ENCODE data around the gene SDF4. TPM values are rescaled to one million over a fixed set of nuclear protein-coding genes. Genes with fewer than 3 reads are reported as not detected.
A peak's percentile ranks its signal among the peaks of the same experiment; 100 is the strongest.

The SDF4 gene
- total RNA-seq, 6 donors from 2014 or later = 79.0 to 172 (median 148) TPM

- ATAC-seq (ENCODE audit: low FRiP score in 2 of 2) (no peak), DNase-seq (peak in 1 of 2 donors; percentile 70)
- Histone ChIP-seq H3K4me3 (peak overlapping the region in 2 of 4 donors; percentile 51 to 61), H3K36me3 (no peaks in the 10 kb centered on the region), H3K9me3 (no peaks in the 10 kb centered on the region), H3K27ac (peak overlapping the region in 1 of 4 donors; percentile 48), H3K27me3 (peaks cover 0 to 10% (median 5%) of the 10 kb centered on the region in 4 donors), H3K4me1 (peaks cover 5 to 16% (median 8%) of the 10 kb centered on the region in 4 donors)
- WGBS, 2 donors = 74 to 80% methylated on average over 17 to 30 of the region's 31 CpGs
- TF ChIP-seq POLR2AphosphoS5 (IDR thresholded peaks at IDR 0.05) = no peak
- no peak for TF ChIP-seq POLR2A (IDR thresholded peaks at IDR 0.05)
- TF ChIP-seq, protein P1, sequence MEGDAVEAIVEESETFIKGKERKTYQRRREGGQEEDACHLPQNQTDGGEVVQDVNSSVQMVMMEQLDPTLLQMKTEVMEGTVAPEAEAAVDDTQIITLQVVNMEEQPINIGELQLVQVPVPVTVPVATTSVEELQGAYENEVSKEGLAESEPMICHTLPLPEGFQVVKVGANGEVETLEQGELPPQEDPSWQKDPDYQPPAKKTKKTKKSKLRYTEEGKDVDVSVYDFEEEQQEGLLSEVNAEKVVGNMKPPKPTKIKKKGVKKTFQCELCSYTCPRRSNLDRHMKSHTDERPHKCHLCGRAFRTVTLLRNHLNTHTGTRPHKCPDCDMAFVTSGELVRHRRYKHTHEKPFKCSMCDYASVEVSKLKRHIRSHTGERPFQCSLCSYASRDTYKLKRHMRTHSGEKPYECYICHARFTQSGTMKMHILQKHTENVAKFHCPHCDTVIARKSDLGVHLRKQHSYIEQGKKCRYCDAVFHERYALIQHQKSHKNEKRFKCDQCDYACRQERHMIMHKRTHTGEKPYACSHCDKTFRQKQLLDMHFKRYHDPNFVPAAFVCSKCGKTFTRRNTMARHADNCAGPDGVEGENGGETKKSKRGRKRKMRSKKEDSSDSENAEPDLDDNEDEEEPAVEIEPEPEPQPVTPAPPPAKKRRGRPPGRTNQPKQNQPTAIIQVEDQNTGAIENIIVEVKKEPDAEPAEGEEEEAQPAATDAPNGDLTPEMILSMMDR (IDR thresholded peaks at IDR 0.05) = no peak
- TF ChIP-seq EP300 (IDR thresholded peaks at IDR 0.05) = no peak
These were observed 31.6 kb downstream of the SDF4 start for GRCh38 chr1:1199961-1200875.

DNA sequence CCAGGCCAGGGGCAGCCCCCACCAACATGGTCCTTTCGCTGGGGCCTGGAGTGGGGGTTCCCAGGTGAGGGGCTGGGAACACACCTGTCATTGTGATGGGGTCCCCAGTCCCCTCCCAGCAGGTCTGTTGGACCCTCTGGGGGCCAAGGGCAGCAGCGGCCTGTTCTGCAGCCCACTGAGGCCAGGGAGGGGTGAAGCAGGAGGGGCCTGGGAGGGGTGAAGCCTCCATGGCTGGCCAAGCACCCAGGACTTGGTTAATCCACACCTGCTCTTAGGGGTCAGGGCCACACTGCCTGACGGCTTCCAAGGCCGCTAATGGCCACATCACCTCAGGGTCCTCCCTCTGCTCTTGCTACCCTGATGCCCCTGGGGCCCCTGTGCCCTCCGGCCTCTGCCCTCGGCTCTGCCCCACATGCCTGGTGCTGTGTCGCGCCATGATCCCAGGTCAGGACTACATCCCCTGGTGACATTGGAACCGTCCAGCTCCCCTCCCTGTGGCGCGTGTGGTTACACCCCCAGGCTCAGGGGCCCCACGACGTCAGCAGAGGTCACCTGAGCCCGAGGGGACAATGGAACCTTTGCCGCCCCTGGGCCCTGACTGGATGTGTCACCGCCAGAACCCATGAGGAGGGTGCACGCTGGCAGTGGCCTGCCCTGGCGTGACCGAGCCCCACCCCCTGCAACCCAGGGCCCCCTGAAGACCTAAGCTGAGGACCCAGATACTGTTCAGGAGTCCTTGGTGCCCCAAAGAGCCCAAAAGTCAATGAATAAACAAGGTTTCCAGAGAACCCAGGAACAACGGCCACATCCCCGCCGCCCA is 32.5 kb downstream of the SDF4 start:
- H3K4me3 ChIP-seq = no peak overlapping the region

DNA sequence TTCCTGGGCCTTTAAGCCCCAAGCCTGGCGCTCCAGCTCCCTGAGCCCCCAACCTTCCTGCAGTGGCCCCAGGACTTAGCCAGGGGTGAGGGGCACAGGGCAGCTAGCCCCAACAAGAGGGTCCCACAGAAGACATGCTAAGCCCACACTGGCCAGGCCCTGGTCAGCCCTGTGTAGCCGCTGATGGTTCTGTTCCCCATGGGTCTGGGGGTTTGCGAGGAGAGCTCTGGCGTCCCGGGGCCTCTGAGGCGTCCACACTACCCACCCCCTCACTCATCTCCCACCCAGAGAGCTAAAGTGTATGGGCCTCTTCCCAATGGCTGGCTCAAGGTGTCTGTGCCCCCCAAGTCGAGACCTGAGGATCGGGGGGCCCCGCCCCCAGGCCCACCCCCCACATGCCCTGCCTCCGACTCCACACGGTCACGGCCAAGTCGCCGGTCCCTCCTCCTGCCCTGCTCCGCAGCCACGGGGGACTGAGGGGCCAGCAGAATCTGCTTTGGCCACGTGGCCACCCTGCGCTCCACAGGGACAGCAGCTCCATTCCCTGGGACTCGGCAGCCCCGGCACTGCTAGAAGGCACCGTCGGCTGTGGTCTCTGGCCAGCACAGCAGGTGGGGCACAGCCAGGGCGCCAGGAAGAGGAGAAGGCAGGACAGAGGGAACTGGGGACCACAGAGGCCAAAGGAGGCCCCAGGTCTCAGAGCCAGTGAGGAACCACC is 33.2 kb downstream of the SDF4 start:
- peak in 1 of 2 donors; percentile 61 for DNase-seq
- Histone ChIP-seq H3K36me3 (no peaks in the 10 kb centered on the region), H3K4me3 (no peak overlapping the region), H3K9me3 (peaks cover 0 to 6% (median 2%) of the 10 kb centered on the region in 4 donors), H3K27me3 (peaks cover 0 to 10% (median 4%) of the 10 kb centered on the region in 4 donors), H3K4me1 (peaks cover 5 to 16% (median 8%) of the 10 kb centered on the region in 4 donors), H3K27ac (no peak overlapping the region)
- ATAC-seq (ENCODE audit: low FRiP score in 2 of 2) = no peak
- 83 to 93% methylated on average over 4 to 22 of the region's 23 CpGs for WGBS, 2 donors
- TF ChIP-seq POLR2AphosphoS5 (IDR thresholded peaks at IDR 0.05) (no peak), EP300 (IDR thresholded peaks at IDR 0.05) (no peak), POLR2A (IDR thresholded peaks at IDR 0.05) (no peak)
- TF ChIP-seq, protein P1 (IDR thresholded peaks at IDR 0.05) = no peak

More for the DNA sequence above, 32.5 kb downstream of the SDF4 start:
- Histone ChIP-seq H3K27me3 (peaks cover 0 to 10% (median 4%) of the 10 kb centered on the region in 4 donors), H3K4me1 (peaks cover 5 to 16% (median 8%) of the 10 kb centered on the region in 4 donors), H3K36me3 (no peaks in the 10 kb centered on the region), H3K9me3 (peaks cover 0 to 6% (median 2%) of the 10 kb centered on the region in 4 donors), H3K27ac (no peak overlapping the region)
- 88 to 97% methylated on average over 7 to 22 of the region's 22 CpGs for WGBS, 2 donors
- ATAC-seq (ENCODE audit: low FRiP score in 2 of 2) = no peak
- peak in 1 of 2 donors; percentile 70 for DNase-seq
- no peak for TF ChIP-seq POLR2A (IDR thresholded peaks at IDR 0.05)

- TF ChIP-seq, protein P1 (IDR thresholded peaks at IDR 0.05) = no peak
- TF ChIP-seq EP300 (IDR thresholded peaks at IDR 0.05) (no peak), POLR2AphosphoS5 (IDR thresholded peaks at IDR 0.05) (no peak), POLR2A (IDR thresholded peaks at IDR 0.05) (no peak)
- peaks cover 5 to 16% (median 8%) of the 10 kb centered on the region in 4 donors for H3K4me1 ChIP-seq
- DNase-seq = peak in 1 of 2 donors; percentile 84
- no peaks in the 10 kb centered on the region for H3K36me3 ChIP-seq
- ATAC-seq (ENCODE audit: low FRiP score in 2 of 2) = no peak
- no peak overlapping the region for H3K4me3 ChIP-seq
- H3K27ac ChIP-seq = no peak overlapping the region
- peaks cover 0 to 6% (median 2%) of the 10 kb centered on the region in 4 donors for H3K9me3 ChIP-seq
- H3K27me3 ChIP-seq = peaks cover 0 to 10% (median 4%) of the 10 kb centered on the region in 4 donors
- 93 to 94% methylated on average over 7 to 40 of the region's 48 CpGs for WGBS, 2 donors
These were observed 34.0 kb downstream of the SDF4 start for GRCh38 chr1:1197551-1198422.

Data from upper lobe of left lung (tissue), 6 donors.